ENCODE results near the gene FBXW2.
"Not testable (repeated sequence)": the region's sequence is repeated elsewhere in the genome, so short reads cannot be mapped to it uniquely, and the experiment has no call there.

FBXW2 gene

DNA sequence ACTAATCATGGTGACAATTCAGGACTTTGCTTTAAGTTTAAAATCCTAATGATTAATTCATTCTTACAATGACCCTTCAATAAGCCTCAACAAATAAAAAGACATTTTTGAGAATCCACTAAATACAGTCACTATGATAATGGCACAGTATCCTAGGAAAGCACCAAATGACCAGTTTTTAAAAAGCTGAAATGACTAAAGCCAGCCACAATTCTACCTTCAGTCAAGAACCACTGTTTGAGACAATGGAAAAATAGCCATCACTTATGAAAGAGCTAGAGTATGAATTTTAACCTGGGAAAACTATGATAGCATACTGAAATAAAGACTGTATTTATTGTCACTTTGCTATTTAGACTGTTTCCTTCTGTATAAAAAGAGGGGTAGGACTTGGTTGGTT, 14.0 kb downstream of the FBXW2 start:
- in situ Hi-C loops (cut with MboI; ENCODE audit: low sequenced_read_pairs), result no loop called here

- in situ Hi-C loops (cut with MboI; ENCODE audit: low sequenced_read_pairs), result no loop called here
These were observed 14.5 kb downstream of the FBXW2 start for GRCh38 chr9:120778758-120779157.

DNA sequence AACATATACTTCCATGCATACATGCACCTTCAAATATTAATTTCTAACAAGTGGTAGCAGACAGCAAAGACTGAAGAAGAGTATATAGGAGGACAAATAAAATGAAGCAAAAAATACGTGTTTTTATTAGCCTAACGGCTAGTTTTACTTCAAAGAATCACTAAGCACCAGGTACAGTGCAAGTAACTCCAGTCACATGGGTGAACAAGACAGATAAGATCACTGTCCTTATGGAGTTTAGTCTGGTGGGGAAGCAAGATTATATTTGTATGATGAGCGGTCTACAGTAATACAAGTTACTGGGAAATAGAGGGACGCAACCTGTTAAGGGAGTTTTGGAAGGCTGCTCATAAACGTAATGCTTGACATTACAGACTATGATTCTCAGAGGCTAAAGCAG, 16.0 kb downstream of the FBXW2 start:
- in situ Hi-C loops (cut with MboI; ENCODE audit: low sequenced_read_pairs), result no loop called here

DNA sequence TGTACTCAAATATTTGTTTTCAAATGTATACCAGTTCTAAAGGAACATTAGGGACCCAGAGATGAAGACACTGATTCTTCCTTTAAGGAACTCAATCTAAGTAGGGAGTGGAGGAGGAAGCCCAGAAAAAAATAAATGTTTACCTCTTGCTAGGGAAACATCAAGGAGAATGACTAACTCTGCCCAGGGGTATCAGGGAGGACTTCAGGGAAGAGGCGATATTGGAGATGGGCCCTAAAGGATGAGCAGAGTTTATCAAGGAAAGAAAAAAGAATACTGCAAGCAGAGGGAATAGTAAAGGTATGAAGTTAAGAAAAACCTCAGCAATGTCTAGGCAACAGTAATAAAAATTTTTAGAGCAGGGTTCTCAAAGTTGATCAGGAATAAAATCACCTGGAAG, 16.4 kb downstream of the FBXW2 start:
- in situ Hi-C loops (cut with MboI; ENCODE audit: low sequenced_read_pairs), result no loop called here

DNA sequence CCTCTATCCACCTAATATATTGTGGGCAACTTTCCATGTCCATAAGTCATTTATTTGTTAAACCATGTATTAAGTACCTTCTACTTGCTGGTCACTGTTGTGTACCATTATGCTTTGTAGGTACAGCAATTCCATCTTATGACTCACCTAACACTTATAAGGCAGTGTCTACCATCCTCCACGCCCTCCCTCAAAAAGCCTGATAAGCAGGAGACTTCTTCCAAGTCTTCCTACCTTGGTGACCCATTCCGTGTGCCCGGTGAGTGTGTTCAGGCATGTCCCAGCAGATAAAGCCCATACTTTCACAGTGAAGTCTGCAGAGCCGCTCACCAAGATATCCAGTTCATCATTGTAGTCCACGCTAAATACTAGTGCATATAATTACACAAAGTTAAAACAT, 17.4 kb downstream of the FBXW2 start:
- in situ Hi-C loops (cut with MboI; ENCODE audit: low sequenced_read_pairs), result no loop called here

DNA sequence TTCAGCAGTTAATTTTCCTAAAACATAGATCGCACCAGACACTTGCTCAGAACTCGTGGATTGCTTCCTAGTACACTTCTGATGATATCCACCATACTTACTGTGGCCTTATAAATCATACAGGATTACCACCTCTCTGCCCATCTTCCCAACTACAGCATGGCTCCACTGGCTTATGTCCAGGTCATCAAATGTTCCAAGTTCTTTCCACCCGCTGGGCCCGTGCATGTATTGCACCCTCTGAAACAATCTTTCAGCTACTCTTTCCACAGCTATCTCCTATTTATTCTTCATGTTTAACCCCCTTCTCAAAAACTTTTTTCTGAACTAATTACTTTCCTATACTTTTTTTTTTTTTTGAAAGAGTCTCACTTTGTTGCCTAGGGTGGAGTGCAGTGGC, 18.5 kb downstream of the FBXW2 start:
- in situ Hi-C loops (cut with MboI; ENCODE audit: low sequenced_read_pairs), result no loop called here

- in situ Hi-C loops (cut with MboI; ENCODE audit: low sequenced_read_pairs), result no loop called here
These were observed 20.0 kb downstream of the FBXW2 start for GRCh38 chr9:120773256-120773655.

- in situ Hi-C loops (cut with MboI; ENCODE audit: low sequenced_read_pairs), result no loop called here
These were observed 22.3 kb downstream of the FBXW2 start for GRCh38 chr9:120770931-120771330.

DNA sequence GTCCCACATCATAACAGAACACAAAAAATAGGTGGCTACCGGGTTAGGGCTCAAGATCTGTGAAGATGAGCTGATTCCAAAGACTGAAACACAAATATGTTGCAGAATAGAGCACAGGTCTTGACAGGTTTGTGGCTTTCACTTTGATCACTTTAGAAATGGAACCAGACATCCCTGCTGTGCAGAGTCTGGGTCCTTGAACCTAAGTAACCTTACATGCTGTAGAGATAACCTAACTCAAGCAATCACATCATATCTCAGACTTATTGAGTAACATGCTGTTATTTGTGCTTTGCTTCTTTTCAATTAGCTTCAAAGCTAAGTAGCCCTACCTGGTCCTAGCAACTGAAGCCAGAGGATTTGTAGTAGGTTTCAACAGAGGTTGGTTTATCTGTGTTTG, 24.3 kb downstream of the FBXW2 start:
- in situ Hi-C loops (cut with MboI; ENCODE audit: low sequenced_read_pairs), result no loop called here

DNA sequence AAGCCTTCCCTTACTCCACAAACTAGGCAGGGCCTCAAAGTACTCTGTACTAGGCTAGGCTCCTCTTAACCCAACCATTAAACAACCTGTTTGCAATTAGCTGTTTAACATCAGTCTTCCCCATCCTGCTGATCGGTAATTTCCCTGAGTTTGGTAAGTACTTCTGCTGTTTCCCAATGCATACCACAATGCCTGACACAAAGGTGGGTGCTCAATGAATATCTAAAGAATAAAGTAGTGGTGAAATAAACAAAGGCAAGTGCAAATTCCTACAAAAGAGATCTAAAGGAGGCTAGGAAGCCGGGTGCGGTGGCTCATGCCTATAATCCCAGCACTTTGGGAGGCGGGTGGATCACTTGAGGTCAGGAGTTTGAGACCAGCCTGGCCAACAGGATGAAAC, 25.0 kb downstream of the FBXW2 start:
- in situ Hi-C loops (cut with MboI; ENCODE audit: low sequenced_read_pairs), result no loop called here

GRCh38 chr9:120767451-120767850, 25.8 kb downstream of the FBXW2 start:
- in situ Hi-C loops (cut with MboI; ENCODE audit: low sequenced_read_pairs), result no loop called here

GRCh38 chr9:120765910-120766425, 27.2 kb downstream of the FBXW2 start:
- in situ Hi-C loops (cut with MboI; ENCODE audit: low sequenced_read_pairs), result no loop called here

DNA sequence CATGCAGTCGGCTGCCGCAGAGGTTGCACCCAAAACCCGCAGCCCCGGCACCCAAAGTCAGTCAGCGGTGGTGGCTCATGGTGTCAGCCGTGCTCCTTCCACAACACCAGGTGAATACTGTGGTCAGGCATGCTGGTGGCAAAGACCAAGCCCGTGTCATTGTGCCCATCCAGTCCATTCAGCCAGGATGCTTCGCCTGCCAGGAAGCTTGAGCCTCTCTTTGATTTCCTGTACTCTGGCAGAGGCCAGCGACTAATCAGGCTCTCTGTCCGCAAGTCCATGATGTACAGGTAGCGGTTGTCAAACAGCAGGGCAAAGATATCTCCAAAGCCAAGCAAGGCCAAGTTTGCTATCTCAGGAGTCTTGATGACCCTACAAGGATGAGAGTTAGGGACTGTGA, 28.7 kb downstream of the FBXW2 start:
- in situ Hi-C loops (cut with MboI; ENCODE audit: low sequenced_read_pairs), result no loop called here

GRCh38 chr9:120761006-120761405, 32.2 kb downstream of the FBXW2 start:
- in situ Hi-C loops (cut with MboI; ENCODE audit: low sequenced_read_pairs), result no loop called here

GRCh38 chr9:120759755-120760400, 33.3 kb downstream of the FBXW2 start:
- in situ Hi-C loops (cut with MboI; ENCODE audit: low sequenced_read_pairs), result no loop called here

DNA sequence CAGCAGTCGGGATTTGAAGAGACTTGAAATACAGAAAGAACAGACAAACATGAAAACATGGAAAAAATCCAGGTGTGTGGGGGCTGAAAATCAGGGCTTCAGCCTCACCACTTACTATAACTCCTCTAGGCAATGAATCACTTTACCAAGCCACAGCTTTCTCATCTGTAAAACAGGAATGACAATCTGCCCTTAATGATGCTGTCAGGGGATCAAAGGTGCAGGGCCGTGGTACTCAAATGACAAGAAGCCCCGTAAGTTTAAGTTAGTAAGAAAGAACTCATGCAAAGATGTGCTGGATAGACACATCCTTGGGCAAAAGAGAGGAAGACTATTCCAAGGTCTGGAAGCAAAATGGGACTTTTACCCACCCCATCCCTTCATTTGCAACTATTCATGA, 34.7 kb downstream of the FBXW2 start:
- in situ Hi-C loops (cut with MboI; ENCODE audit: low sequenced_read_pairs), result no loop called here

DNA sequence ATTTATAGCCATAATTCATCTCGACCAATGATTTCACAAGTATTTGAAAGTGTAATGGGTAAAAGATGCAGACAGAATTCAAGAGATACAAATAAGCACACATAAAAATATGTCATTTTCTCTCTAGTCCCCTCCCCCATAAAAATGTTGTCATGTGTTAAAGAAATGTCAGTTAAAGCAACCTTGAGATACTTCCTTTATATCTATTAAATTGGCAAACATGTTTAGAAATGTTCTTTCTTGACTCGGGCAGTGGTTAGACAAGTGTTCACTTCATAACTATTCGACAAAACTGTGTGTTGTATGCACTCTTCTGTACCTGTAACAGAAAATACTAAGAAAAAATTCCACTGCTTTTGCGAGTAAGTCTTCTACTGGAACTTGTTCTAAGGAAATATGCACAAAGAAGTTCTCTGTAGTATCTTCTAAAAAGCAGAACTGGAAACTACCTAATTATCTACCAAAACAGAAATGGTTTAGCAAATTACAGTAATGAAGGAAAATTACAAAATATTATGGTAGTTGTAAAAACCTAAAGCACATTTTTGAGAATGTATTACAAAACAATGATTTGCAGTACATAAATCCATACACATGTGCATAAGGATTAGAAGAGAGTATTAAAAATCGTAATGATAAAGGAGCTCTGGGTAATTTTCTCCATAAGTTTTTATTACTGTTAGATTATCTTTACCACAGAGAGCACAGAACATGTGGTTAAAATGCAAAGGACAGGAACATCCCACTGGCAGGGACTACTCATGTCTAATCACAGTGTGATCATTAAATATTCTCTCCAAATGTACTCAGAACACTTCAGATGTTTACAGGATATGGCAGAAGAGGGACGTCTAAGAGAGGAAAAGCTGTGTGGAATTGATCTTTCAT, 35.9 kb downstream of the FBXW2 start:
- in situ Hi-C loops (cut with MboI; ENCODE audit: low sequenced_read_pairs), result no loop called here

GRCh38 chr9:120756531-120756930, 36.7 kb downstream of the FBXW2 start:
- in situ Hi-C loops (cut with MboI; ENCODE audit: low sequenced_read_pairs), result no loop called here

GRCh38 chr9:120755810-120756434, 37.3 kb downstream of the FBXW2 start:
- in situ Hi-C loops (cut with MboI; ENCODE audit: low sequenced_read_pairs), result no loop called here

DNA sequence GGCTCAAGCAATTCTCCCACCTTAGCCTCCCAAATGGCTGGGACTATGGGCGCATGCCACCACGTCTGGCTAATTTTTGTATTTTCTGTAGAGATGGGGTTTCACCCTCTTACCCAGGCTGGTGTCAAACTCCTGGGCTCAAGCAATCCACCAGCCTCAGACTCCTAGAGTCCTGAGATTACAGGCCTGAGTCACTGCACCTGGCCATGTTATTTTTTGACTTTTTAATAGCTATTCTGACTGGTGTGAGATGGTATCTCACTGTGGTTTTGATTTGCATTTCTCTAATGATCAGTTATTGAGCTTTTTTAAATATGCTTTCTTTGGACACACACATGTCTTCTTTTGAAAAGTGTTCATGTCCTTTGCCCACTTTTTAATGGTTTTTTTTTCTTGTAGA, 38.2 kb downstream of the FBXW2 start:
- in situ Hi-C loops (cut with MboI; ENCODE audit: low sequenced_read_pairs), result no loop called here

DNA sequence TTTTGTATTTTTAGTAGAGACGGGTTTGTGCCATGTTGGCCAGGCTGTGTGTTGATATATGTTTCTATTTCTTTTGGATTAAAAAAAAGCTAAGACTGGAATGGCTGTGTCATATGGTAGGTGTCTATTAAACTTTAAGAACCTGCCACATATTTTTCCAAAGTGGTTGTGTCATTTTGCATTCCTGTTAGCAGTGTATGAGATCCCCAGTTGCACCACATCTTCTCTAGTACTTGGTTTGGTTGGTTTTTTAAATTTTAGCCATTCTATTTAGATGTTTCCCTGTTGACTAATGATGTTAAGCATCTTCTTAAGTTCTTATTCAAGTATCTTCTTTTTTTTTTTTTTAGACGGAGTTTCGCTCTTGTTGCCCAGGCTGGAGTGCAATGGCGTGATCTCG, 42.8 kb downstream of the FBXW2 start:
- in situ Hi-C loops (cut with MboI; ENCODE audit: low sequenced_read_pairs), result no loop called here

DNA sequence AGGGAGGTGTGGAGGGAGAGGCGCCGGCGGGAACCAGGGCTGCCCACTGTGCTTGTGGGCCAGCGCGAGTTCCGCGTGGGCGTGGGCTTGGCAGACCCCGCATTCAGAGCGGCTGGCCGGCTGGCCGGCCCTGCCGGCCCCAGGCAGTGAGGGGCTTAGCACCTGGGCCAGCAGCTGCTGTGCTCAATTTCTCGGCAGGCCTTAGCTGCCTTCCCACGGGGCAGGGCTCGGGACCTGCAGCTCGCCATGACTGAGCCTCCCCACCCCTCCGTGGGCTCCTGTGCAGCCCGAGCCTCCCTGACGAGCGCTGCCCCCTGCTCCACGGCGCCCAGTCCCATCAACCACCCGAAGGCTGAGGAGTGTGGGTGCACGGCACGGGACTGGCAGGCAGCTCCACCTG, 46.9 kb downstream of the FBXW2 start:
- in situ Hi-C loops (cut with MboI; ENCODE audit: low sequenced_read_pairs), result not testable (repeated sequence)
